Aorta (tissue), 5 donors: Measurements from ENCODE around the gene OR4F16. TPM values are rescaled to one million over a fixed set of nuclear protein-coding genes. Genes with fewer than 3 reads are reported as not detected.
A peak's percentile ranks its signal among the peaks of the same experiment; 100 is the strongest.
"Not testable (repeated sequence)": the region's sequence is repeated elsewhere in the genome, so short reads cannot be mapped to it uniquely, and the experiment has no call there.

Source experiments
- ATAC-seq: fragments of 200-7000 bp; cut with Tn5 transposase; one replicate; pipeline ENCODE4 v1.9.1; 2022; ENCODE audit warnings: moderate library complexity; ENCODE audit not compliant: low FRiP score
- DNase-seq, 2 donors: peaks; one replicate each; pipeline ENCODE4 v3.0.0-alpha.2; 2020
- H3K27ac ChIP-seq, 2 donors: one replicate each; pipeline ENCODE4 v1.5.1; 2013; ENCODE audit warnings: low read length in 2 of 2, mild to moderate bottlenecking in 2 of 2, moderate library complexity in 2 of 2, control low read depth in 1 of 2, inconsistent platforms in 1 of 2, low read depth in 1 of 2
- H3K27me3 ChIP-seq, 2 donors: one replicate each; pipeline ENCODE4 v1.6.1; 2013; ENCODE audit warnings: control low read depth in 1 of 2, low read length in 1 of 2, mild to moderate bottlenecking in 1 of 2, moderate library complexity in 1 of 2; ENCODE audit not compliant: insufficient read depth in 2 of 2, control insufficient read depth in 1 of 2
- H3K36me3 ChIP-seq, 2 donors: one replicate each; pipeline ENCODE4 v1.6.1; 2013; ENCODE audit warnings: control low read depth in 1 of 2, low read length in 1 of 2, mild to moderate bottlenecking in 1 of 2; ENCODE audit not compliant: insufficient read depth in 2 of 2, control insufficient read depth in 1 of 2
- H3K4me1 ChIP-seq, 2 donors: one replicate each; pipeline ENCODE4 v1.6.1; 2013; ENCODE audit warnings: low read length in 2 of 2, control low read depth in 1 of 2, mild to moderate bottlenecking in 1 of 2, moderate library complexity in 1 of 2; ENCODE audit not compliant: insufficient read depth in 2 of 2, control insufficient read depth in 1 of 2
- H3K4me3 ChIP-seq, 2 donors: one replicate each; pipeline ENCODE4 v1.5.1; 2013; ENCODE audit warnings: low read length in 2 of 2, control low read depth in 1 of 2, mild to moderate bottlenecking in 1 of 2
- H3K9me3 ChIP-seq: one replicate; pipeline ENCODE4 v1.6.1; 2013; ENCODE audit warnings: mild to moderate bottlenecking, low read length; ENCODE audit not compliant: control insufficient read depth
- WGBS, 2 donors: extraction: QIAGEN DNeasy Blood & Tissue Kit; methylation state at CpG; one replicate each; pipeline ENCODE4 v1.1.7; 2013; 5-methylcytosine and 5-hydroxymethylcytosine counted together
- intact Hi-C, 2 donors: fragments of 100-400 bp; cut with DNase I; formaldehyde crosslinking; loops; one replicate each; pipeline versions ENCODE4 v1.14.2 to v1.15.0; 2022
- long read RNA-seq, 2 donors: library from polyadenylated mRNA; unstranded; transcript quantifications; one replicate each; pipeline ENCODE4 v2.0.0, GENCODE V29; 2020 to 2021
- polyA plus RNA-seq, 2 donors: library from polyadenylated mRNA; stranded (reverse); fragments of 200-250 nt; gene quantifications; one replicate each; pipeline ENCODE4 v1.2.3, GENCODE V29; 2013
- total RNA-seq, 2 donors: library from RNA; stranded (reverse); fragmentation: NEBNext Ultra II Directional; extraction: Animal tissue kit (Norgen Biotek cat#: 25700); gene quantifications; one replicate each; pipeline ENCODE4 v1.2.1, GENCODE V29; 2021
- donor health status: healthy with polysubstance abuse.
- donor health status: Bipolar disorder and iron deficiency.
- donor health status: DM: no; HTN: no; CAD: no.
- donor health status: DM: no; HTN: no; CAD: no.
- donor health status: DM: yes; HTN: yes; CAD: no.

The OR4F16 gene
- under 1 TPM; 0.45 to 0.71 TPM for total RNA-seq
- polyA plus RNA-seq = not detected
- long read RNA-seq, donor 1 = 0 reads
- long read RNA-seq, donor 2 = 0 reads

GRCh38 chr1:686554-686953, at the start of gene OR4F16:
Gene OR4F16, minus strand, starts transcription at chr1:686654. Its CDS starts 0 bp downstream, at chr1:686654.
- H3K36me3 ChIP-seq, H3K9me3 ChIP-seq, intact Hi-C loops, H3K27me3 ChIP-seq, H3K27ac ChIP-seq, H3K4me3 ChIP-seq, H3K4me1 ChIP-seq, DNase-seq, ATAC-seq: not testable (repeated sequence)

- H3K27ac ChIP-seq, intact Hi-C loops, ATAC-seq, H3K27me3 ChIP-seq, H3K4me3 ChIP-seq, H3K36me3 ChIP-seq, H3K4me1 ChIP-seq, H3K9me3 ChIP-seq: not testable (repeated sequence)
- DNase-seq = peak; percentile 30 to 39
- WGBS, 2 donors = 5 to 9% methylated on average over 1 of the region's 3 CpGs
Measured at GRCh38 chr1:733649-734048, 47.2 kb upstream of the OR4F16 start.

GRCh38 chr1:727040-727439, 40.6 kb upstream of the OR4F16 start:
- H3K9me3 ChIP-seq, H3K27me3 ChIP-seq, DNase-seq, H3K4me3 ChIP-seq, intact Hi-C loops, H3K36me3 ChIP-seq, H3K4me1 ChIP-seq, ATAC-seq, H3K27ac ChIP-seq: not testable (repeated sequence)
- 92 to 94% methylated on average over 10 to 14 of the region's 20 CpGs for WGBS, 2 donors

Other genes starting within 250 kb of the OR4F16 start
- under 1 TPM; 0.45 to 0.71 TPM for gene OR4F29, start 235.0 kb downstream of the OR4F16 start, total RNA-seq
- not detected for gene OR4F29, start 235.0 kb downstream of the OR4F16 start, polyA plus RNA-seq
- 10 to 100 TPM; 30.1 to 44.3 TPM for gene SAMD11, start 237.3 kb upstream of the OR4F16 start, total RNA-seq
- gene SAMD11, start 237.3 kb upstream of the OR4F16 start, polyA plus RNA-seq = 1 to 10 TPM; 2.6 to 7.2 TPM